Retinal pigment epithelial cell (primary cell): ENCODE measurements around the gene HSD17B1.

Source experiments
- DNase-seq: peaks from one replicate; pipeline ENCODE4 v3.0.0-alpha.2; 2010; ENCODE audit warnings: low read depth
- H3K4me3 ChIP-seq: 2 replicates; pipeline ENCODE4 v1.5.1; 2011; ENCODE audit warnings: mild to moderate bottlenecking, low read length, control low read depth, moderate library complexity
- CTCF ChIP-seq: conservative IDR thresholded peaks from 2 replicates; pipeline ENCODE4 v1.5.1; 2011; ENCODE audit warnings: low read depth, low read length, control low read depth, inconsistent platforms

Gene HSD17B1

GRCh38 chr17:42531455-42532354 lies 21.0 kb upstream of the HSD17B1 start:
- peak overlapping the region; percentile 33 for H3K4me3 ChIP-seq
- DNase-seq: no peak
- peak; percentile 43 for TF ChIP-seq CTCF

- H3K4me3 ChIP-seq: peak overlapping the region; percentile 74
- DNase-seq: no peak
- no peak for TF ChIP-seq CTCF
Measured at GRCh38 chr17:42535155-42536047, 17.3 kb upstream of the HSD17B1 start.

DNA sequence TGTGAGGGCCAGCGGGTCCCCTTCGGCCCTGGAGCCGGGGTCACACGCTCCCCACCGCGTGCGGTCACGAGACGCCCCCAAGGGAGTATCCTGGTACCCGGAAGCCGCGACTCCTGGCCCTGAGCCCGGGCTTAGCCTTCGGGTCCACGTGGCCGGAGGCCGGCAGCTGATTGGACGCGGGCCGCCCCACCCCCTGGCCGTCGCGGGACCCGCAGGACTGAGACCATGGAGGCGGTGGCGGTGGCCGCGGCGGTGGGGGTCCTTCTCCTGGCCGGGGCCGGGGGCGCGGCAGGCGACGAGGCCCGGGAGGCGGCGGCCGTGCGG lies 16.7 kb upstream of the HSD17B1 start, which contains the start of gene NAGLU:
TSS of gene NAGLU (plus strand) at position 194 of the 324 bp plus-strand sequence. CDS start at position 226, 32 bp downstream.
- peak within 1 kb of the TSS; percentile 74 for H3K4me3 ChIP-seq
- TF ChIP-seq CTCF: no peak
- no peak for DNase-seq

- no peak for TF ChIP-seq CTCF
- no peak for DNase-seq
- H3K4me3 ChIP-seq: peak overlapping the region; percentile 74
Measured at GRCh38 chr17:42536372-42537155, 16.2 kb upstream of the HSD17B1 start.

DNA sequence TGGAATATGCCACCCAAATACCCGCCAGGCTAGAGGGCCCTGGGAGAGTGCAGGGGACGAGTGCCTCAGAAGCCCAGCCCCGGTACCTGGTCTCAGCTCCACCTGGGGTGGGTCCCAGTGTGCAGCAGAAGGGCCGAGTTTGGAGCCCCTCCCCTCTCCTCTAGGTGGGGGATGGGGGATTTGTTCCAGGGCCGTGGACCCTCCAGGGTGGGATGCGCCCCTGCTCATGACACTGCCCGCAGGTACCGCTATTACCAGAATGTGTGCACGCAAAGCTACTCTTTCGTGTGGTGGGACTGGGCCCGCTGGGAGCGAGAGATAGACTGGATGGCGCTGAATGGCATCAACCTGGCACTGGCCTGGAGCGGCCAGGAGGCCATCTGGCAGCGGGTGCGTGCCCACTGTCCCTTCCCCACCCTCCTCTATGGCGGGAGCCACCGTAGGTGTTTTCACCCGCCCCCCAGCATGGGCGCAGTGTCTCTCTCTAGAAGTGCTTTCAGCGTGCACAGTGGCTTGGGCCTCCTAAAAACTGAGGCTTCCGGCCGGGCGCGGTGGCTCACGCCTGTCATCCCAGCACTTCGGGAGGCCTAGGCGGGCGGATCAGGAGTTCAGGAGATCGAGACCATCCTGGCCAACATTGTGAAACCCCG lies 15.4 kb upstream of the HSD17B1 start:
- no peak for DNase-seq

More for the DNA sequence above, 15.4 kb upstream of the HSD17B1 start:
- H3K4me3 ChIP-seq: peak overlapping the region; percentile 74
- TF ChIP-seq CTCF: no peak
